GM12891 (cell line): Measurements from ENCODE around the gene USP25.

ENCODE experiments used
- POLR2A ChIP-seq: IDR thresholded peaks from 2 replicates; pipeline ENCODE4 v1.6.1; 2011; ENCODE audit warnings: low read depth, low read length, control low read depth
- POLR2AphosphoS5 ChIP-seq: IDR thresholded peaks from 2 replicates; pipeline ENCODE4 v1.6.1; 2011; ENCODE audit warnings: low read depth, low read length, control low read depth
- POU2F2 ChIP-seq: IDR thresholded peaks from 2 replicates; pipeline ENCODE4 v1.6.1; 2011; ENCODE audit warnings: low read depth, mild to moderate bottlenecking, control low read depth, low read length, moderate library complexity
- SPI1 ChIP-seq: IDR thresholded peaks from 2 replicates; pipeline ENCODE4 v1.6.1; 2011; ENCODE audit warnings: low read depth, low read length, control low read depth
- TAF1 ChIP-seq: IDR thresholded peaks from 2 replicates; pipeline ENCODE4 v1.6.1; 2011; ENCODE audit warnings: low read depth, low read length, control low read depth

- no peak for TF ChIP-seq POLR2A
- no peak for TF ChIP-seq SPI1
- no peak for TF ChIP-seq POLR2AphosphoS5
- no peak for TF ChIP-seq POU2F2
- no peak for TF ChIP-seq TAF1
Observed at GRCh38 chr21:15766952-15767603, 37.3 kb downstream of the USP25 start.
